Mucosa of descending colon (tissue), 3 donors: ENCODE results near the gene FRMD4A. TPM values are rescaled to one million over a fixed set of nuclear protein-coding genes. Genes with fewer than 3 reads are reported as not detected.

ENCODE experiments used
- ATAC-seq: fragments of 200-7000 bp; cut with Tn5 transposase; one replicate; pipeline ENCODE4 v1.9.1; 2020; ENCODE audit warnings: mild to moderate bottlenecking, moderate library complexity
- DNase-seq, 3 donors: peaks; one replicate each; pipeline ENCODE4 v3.0.0-alpha.2; 2020
- H3K36me3 ChIP-seq: fragments of 200-600 bp; one replicate; pipeline ENCODE4 v1.8.0; 2021; ENCODE audit warnings: low read depth, mild to moderate bottlenecking
- H3K4me1 ChIP-seq: fragments of 200-600 bp; one replicate; pipeline ENCODE4 v1.8.0; 2021; ENCODE audit warnings: low read depth, mild to moderate bottlenecking
- H3K4me3 ChIP-seq: fragments of 200-600 bp; one replicate; pipeline ENCODE4 v1.8.0; 2021; ENCODE audit warnings: mild to moderate bottlenecking
- H3K9me3 ChIP-seq: fragments of 200-600 bp; one replicate; pipeline ENCODE4 v1.8.0; 2021; ENCODE audit warnings: mild to moderate bottlenecking
- intact Hi-C, 2 donors: fragments of 100-400 bp; cut with DNase I in 1 of 2; cut with micrococcal nuclease in 1 of 2; formaldehyde crosslinking; loops; one replicate each; pipeline versions ENCODE4 v1.11.0 to v1.11.1; 2022; cut with DNase I, micrococcal nuclease
- total RNA-seq, 3 donors: library from RNA; stranded (reverse); fragmentation: NEBNext Ultra II Directional in 2 of 3; extraction: Animal tissue kit (Norgen Biotek cat#: 25700) in 2 of 3; gene quantifications; one replicate each; pipeline versions ENCODE4 v1.2.1 to v1.2.4, GENCODE V29; 2021 to 2023
- TF ChIP-seq, protein P1 (sequence below): fragments of 200-600 bp; IDR thresholded peaks from one replicate; pipeline ENCODE4 v1.8.0; 2022; ENCODE audit warnings: antibody characterized with exemption, mild to moderate bottlenecking
- donor health status: DM: no; HTN: no; CAD: no; lungs with moderate emphysema.
- donor health status: DM: no; HTN: no; CAD: no.
- donor health status: DM: no; HTN: yes; CAD: no.

Gene FRMD4A
- total RNA-seq, 3 donors from 2014 or later: 9.8 to 40.6 (median 17.2) TPM

DNA sequence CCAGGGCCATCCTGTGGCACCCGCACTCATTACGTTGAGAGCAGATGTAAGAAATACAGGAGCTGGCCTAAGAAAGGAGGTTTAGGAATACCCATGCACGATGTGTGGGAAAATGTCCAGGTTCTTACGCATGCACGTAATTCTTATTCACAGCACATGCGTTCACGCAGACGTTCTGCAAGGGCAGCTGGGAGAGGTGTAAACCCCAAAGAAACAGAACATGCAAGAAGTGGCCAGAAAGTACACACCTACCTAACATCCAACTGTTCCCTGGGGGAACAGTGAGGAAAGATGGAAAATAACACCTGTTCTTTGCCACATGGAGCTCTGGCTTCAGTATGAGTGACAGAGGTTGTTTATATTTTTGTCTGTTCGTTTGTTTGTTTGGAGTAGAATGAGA is 458.3 kb downstream of the FRMD4A start:
- Histone ChIP-seq H3K4me1 (no peaks in the 10 kb centered on the region), H3K9me3 (no peaks in the 10 kb centered on the region), H3K36me3 (no peaks in the 10 kb centered on the region), H3K4me3 (no peak overlapping the region)
- intact Hi-C loops: no loop called here
- ATAC-seq (no peak), DNase-seq (no peak)
- TF ChIP-seq, protein P1, sequence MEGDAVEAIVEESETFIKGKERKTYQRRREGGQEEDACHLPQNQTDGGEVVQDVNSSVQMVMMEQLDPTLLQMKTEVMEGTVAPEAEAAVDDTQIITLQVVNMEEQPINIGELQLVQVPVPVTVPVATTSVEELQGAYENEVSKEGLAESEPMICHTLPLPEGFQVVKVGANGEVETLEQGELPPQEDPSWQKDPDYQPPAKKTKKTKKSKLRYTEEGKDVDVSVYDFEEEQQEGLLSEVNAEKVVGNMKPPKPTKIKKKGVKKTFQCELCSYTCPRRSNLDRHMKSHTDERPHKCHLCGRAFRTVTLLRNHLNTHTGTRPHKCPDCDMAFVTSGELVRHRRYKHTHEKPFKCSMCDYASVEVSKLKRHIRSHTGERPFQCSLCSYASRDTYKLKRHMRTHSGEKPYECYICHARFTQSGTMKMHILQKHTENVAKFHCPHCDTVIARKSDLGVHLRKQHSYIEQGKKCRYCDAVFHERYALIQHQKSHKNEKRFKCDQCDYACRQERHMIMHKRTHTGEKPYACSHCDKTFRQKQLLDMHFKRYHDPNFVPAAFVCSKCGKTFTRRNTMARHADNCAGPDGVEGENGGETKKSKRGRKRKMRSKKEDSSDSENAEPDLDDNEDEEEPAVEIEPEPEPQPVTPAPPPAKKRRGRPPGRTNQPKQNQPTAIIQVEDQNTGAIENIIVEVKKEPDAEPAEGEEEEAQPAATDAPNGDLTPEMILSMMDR: no peak

DNA sequence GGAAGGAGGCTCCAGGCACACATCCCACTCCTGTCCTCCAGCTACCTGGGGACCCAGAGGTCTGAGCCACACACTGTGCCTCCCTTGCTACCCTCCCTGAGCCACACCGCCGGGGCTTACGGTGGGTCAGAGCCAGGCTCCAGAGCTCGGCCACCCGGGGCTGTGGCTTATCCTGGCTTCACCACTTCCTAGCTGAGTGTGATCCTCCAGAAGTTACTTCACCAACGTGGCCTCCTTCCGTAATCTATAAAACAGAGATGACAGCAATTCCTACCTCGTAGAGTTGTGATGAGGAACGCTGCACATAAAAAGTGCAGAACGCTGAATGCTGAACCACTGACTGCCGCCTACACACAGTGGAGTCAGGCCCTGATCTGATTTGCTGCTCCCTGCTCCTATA is 458.9 kb downstream of the FRMD4A start:
- intact Hi-C loops: no loop called here
- ATAC-seq (peak; percentile 7), DNase-seq (no peak)
- no peaks in the 10 kb centered on the region for H3K36me3 ChIP-seq
- TF ChIP-seq, protein P1: no peak
- H3K4me3 ChIP-seq: no peak overlapping the region
- H3K9me3 ChIP-seq: no peaks in the 10 kb centered on the region
- no peaks in the 10 kb centered on the region for H3K4me1 ChIP-seq

DNA sequence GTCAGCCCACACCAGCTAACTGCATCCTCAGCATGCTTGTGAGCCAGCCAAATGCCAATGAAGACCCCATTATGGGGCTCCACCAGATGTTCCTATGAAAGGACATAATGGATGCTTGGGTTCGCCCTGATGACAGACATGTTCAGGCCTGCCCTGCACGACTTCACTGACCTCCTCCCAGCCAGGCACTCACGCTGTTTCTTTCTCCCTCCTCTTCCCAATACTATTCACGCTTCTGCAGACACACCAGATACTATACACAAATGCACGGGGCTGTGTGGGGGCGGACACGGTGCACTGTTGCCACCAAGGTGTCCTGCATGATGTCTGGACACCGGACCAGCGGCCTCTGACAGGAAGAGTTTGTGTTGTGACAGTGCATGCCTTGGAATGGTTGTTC is 459.7 kb downstream of the FRMD4A start:
- DNase-seq (no peak), ATAC-seq (no peak)
- Histone ChIP-seq H3K4me3 (no peak overlapping the region), H3K36me3 (no peaks in the 10 kb centered on the region), H3K9me3 (no peaks in the 10 kb centered on the region), H3K4me1 (no peaks in the 10 kb centered on the region)
- TF ChIP-seq, protein P1: no peak
- intact Hi-C loops: no loop called here

DNA sequence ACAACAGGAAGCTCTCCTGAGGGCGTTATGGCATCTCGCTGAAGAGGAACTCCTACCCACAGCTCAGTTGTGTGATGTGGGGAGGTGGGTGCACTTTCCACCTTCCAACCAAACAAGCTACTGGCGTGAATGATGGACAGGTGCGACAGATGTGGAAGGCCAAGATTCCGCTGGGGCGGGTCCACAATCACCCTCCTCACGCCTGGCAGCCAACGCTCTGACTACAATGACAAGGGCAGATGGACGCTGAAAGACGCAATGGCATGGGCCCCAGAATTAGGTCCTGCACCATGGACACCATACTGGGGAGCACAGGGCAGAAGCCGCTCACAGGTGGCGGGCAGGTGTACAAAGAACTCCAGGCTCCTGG is 461.4 kb downstream of the FRMD4A start:
- Histone ChIP-seq H3K9me3 (no peaks in the 10 kb centered on the region), H3K36me3 (no peaks in the 10 kb centered on the region), H3K4me3 (no peak overlapping the region), H3K4me1 (no peaks in the 10 kb centered on the region)
- no peak for DNase-seq
- ATAC-seq: no peak
- TF ChIP-seq, protein P1: no peak
- intact Hi-C loops: no loop called here

DNA sequence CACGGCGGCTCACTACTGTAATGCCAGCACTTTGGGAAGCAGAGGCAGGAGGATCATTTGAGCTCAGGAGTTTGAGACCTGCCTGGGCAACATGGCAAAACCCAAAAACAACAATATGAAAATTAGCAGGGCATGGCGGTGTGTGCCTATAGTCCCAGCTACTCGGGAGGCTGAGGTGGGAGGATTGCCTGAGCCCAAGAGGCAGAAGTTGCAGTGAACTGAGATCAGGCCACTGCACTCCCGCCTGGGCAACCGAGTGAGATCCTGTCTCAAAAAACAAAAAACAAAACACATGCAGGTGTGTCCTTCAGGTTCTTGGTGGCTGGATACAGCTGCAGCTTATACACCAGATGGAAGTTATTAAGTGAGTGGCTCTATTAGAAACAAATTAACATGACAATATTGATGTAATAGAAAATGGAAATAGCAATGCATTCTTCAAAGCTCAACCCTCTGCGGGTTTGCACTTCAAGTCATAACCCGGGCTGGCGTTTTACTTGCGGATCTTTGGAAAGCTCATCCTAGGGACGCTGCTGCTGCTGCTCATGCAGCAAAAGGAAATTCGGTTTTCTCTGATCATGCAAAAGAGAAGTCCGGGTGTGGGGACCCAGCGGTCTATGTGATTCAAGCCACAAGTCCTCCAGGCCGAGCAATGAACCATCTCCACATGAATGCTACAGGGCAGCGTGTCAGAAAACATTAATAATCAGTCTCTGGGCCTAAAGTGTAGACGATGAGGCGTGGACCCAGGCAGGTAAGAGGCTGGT is 462.0 kb downstream of the FRMD4A start:
- Histone ChIP-seq H3K9me3 (no peaks in the 10 kb centered on the region), H3K4me3 (no peak overlapping the region), H3K4me1 (no peaks in the 10 kb centered on the region), H3K36me3 (no peaks in the 10 kb centered on the region)
- ATAC-seq (no peak), DNase-seq (no peak)
- TF ChIP-seq, protein P1: no peak
- intact Hi-C loops: no loop called here
